ENCODE measurements around the gene ALG14. TPM values are rescaled to one million over a fixed set of nuclear protein-coding genes. Genes with fewer than 3 reads are reported as not detected.

The ALG14 gene
- total and polyA plus RNA-seq, 7 donors = 0.48 to 2.7 (median 2.1) TPM

DNA sequence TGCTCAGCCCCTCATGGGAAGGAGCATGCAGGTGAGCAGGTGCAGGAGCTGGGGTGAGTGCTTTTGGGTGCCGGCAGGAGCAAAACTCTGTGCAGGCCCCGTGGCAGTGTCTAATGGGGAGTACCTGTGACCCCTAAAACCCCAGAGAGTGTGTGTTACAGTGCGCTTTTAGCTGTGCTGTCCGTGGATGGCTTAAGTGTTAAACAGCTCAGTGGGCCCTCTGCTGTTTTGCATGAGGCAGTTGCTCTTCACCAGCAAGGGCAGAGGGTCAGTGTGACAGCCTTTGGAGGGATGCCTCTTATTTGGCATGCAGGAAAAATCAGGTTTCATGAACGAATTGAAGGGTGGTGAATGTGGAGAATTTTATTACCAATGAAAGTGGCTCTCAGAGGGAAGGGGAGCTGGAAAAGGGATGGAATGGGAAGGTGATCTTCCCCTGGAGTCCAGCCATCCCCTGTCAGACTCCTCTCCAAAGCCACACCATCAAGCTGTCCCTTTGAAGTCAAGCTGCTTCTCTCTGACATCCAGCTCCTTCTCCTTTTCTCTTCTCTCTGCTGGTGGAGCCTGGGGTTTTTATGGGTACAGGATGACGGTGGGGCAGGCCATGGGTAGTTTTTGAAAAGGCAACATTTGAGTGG lies 17.0 kb upstream of the ALG14 start:
- H3K27ac ChIP-seq = no peak overlapping the region
- no peaks in the 10 kb centered on the region for H3K9me3 ChIP-seq
- H3K36me3 ChIP-seq (ENCODE audit: insufficient read depth in 1 of 2, low read depth in 1 of 2) = no peaks in the 10 kb centered on the region
- DNase-seq (no peak), ATAC-seq (no peak)
- H3K27me3 ChIP-seq (ENCODE audit: insufficient read depth in 3 of 3, low read length in 2 of 3) = no peaks in the 10 kb centered on the region
- TF ChIP-seq, protein P1, sequence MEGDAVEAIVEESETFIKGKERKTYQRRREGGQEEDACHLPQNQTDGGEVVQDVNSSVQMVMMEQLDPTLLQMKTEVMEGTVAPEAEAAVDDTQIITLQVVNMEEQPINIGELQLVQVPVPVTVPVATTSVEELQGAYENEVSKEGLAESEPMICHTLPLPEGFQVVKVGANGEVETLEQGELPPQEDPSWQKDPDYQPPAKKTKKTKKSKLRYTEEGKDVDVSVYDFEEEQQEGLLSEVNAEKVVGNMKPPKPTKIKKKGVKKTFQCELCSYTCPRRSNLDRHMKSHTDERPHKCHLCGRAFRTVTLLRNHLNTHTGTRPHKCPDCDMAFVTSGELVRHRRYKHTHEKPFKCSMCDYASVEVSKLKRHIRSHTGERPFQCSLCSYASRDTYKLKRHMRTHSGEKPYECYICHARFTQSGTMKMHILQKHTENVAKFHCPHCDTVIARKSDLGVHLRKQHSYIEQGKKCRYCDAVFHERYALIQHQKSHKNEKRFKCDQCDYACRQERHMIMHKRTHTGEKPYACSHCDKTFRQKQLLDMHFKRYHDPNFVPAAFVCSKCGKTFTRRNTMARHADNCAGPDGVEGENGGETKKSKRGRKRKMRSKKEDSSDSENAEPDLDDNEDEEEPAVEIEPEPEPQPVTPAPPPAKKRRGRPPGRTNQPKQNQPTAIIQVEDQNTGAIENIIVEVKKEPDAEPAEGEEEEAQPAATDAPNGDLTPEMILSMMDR (IDR thresholded peaks at IDR 0.05) = no peak
- H3K4me1 ChIP-seq = peaks cover 7% of the 10 kb centered on the region
- WGBS, 3 donors = 90 to 94% (median 92%) methylated on average over 6 of the region's 6 CpGs
- no peak overlapping the region for H3K4me3 ChIP-seq
- intact Hi-C loops (cut with DNase I) = loop anchor here (5.0 kb wide), 1 partner anchor 143 kb away; the partner anchor contains the start of gene RWDD3 (in 2 of the 2)

GRCh38 chr1:95088303-95088702 lies 15.6 kb upstream of the ALG14 start:
- H3K27ac ChIP-seq = no peak overlapping the region
- no peaks in the 10 kb centered on the region for H3K36me3 ChIP-seq (ENCODE audit: insufficient read depth in 1 of 2, low read depth in 1 of 2)
- no peak overlapping the region for H3K4me3 ChIP-seq
- 86 to 90% (median 90%) methylated on average over 1 of the region's 1 CpG for WGBS, 3 donors
- H3K4me1 ChIP-seq = peaks cover 13% of the 10 kb centered on the region
- intact Hi-C loops (cut with DNase I) = loop anchor here (5.0 kb wide), 1 partner anchor 144 kb away; the partner anchor contains the start of gene RWDD3 (in 2 of the 2)
- H3K27me3 ChIP-seq (ENCODE audit: insufficient read depth in 3 of 3, low read length in 2 of 3) = no peaks in the 10 kb centered on the region
- TF ChIP-seq, protein P1 (IDR thresholded peaks at IDR 0.05) = no peak
- DNase-seq (no peak), ATAC-seq (no peak)
- H3K9me3 ChIP-seq = no peaks in the 10 kb centered on the region

- no peak for DNase-seq
- peak overlapping the region; percentile 47 for H3K27ac ChIP-seq
- H3K36me3 ChIP-seq (ENCODE audit: insufficient read depth in 1 of 2, low read depth in 1 of 2) = no peaks in the 10 kb centered on the region
- H3K4me1 ChIP-seq = peaks cover 13% of the 10 kb centered on the region
- peak overlapping the region; percentile 24 for H3K4me3 ChIP-seq
- H3K27me3 ChIP-seq (ENCODE audit: insufficient read depth in 3 of 3, low read length in 2 of 3) = no peaks in the 10 kb centered on the region
- TF ChIP-seq, protein P1 (IDR thresholded peaks at IDR 0.05) = no peak
- ATAC-seq = peak; percentile 86 to 92 (median 90)
- WGBS, 3 donors = 7 to 15% (median 13%) methylated on average over 5 of the region's 5 CpGs
- no peaks in the 10 kb centered on the region for H3K9me3 ChIP-seq
- intact Hi-C loops (cut with DNase I) = loop anchor here (5.0 kb wide), 1 partner anchor 145 kb away; the partner anchor contains the start of gene RWDD3 (in 2 of the 2)
Observed at GRCh38 chr1:95086949-95087533, 14.3 kb upstream of the ALG14 start.

DNA sequence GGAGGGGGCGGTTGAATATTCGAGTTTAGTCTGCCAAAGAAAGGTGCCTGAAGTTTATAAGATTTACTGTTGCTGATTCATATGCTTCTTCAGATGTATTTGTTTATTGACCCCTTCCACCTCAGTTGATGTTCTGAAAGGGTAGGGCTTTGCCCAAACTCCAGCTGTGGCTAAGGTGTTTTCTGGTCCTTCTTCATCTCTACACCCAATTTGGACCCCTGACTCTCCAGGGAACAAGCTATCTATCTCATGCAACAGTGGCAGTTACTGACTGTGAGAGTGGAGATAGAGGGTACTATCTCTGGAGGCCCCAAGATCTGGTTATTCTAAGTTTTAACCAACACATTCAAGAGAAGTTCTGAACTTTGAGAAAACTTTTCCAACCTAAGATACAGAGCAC lies 12.6 kb upstream of the ALG14 start:
- Histone ChIP-seq H3K36me3 (ENCODE audit: insufficient read depth in 1 of 2, low read depth in 1 of 2) (no peaks in the 10 kb centered on the region), H3K4me3 (no peak overlapping the region), H3K27me3 (ENCODE audit: insufficient read depth in 3 of 3, low read length in 2 of 3) (no peaks in the 10 kb centered on the region), H3K27ac (no peak overlapping the region), H3K4me1 (peaks cover 13% of the 10 kb centered on the region), H3K9me3 (no peaks in the 10 kb centered on the region)
- TF ChIP-seq, protein P1 (IDR thresholded peaks at IDR 0.05) = no peak
- intact Hi-C loops (cut with DNase I) = loop anchor here (5.0 kb wide), 1 partner anchor 147 kb away; the partner anchor contains the start of gene RWDD3 (in 2 of the 2)
- ATAC-seq (no peak), DNase-seq (no peak)
- 78 to 81% (median 79%) methylated on average over 2 of the region's 2 CpGs for WGBS, 3 donors

Measured in psoas muscle (tissue), 8 donors.